Stimulated activated naive B cell treated with anti-CD40 and anti-IgM and Interleukin-4, amounts not matched to agents 10 μg/mL and 1 μg/mL and 100 μg/mL, for 72 hours (primary cell): ENCODE data around the gene ARAP3.

Experiments
- ATAC-seq, 2 donors: fragments of 150-1000 bp; cut with Tn5 transposase; replicated peaks; 2 replicates each; pipeline ENCODE4 v1.10.0; 2021; ENCODE audit warnings: moderate library complexity in 1 of 2
- DNase-seq: peaks from one replicate; pipeline ENCODE4 v3.0.0; 2021
- H3K27ac Mint-ChIP-seq: one replicate; pipeline ENCODE4 v1.8.0; 2022; ENCODE audit warnings: mild to moderate bottlenecking, mixed read lengths
- H3K27me3 Mint-ChIP-seq, 2 donors: one replicate each; pipeline ENCODE4 v1.8.0; 2022; ENCODE audit warnings: mixed read lengths in 2 of 2
- H3K36me3 Mint-ChIP-seq, 2 donors: one replicate each; pipeline ENCODE4 v1.8.0; 2022; ENCODE audit warnings: mixed read lengths in 2 of 2, mild to moderate bottlenecking in 1 of 2
- H3K4me1 Mint-ChIP-seq, 2 donors: one replicate each; pipeline ENCODE4 v1.8.0; 2022; ENCODE audit warnings: mixed read lengths in 2 of 2, mild to moderate bottlenecking in 1 of 2
- H3K4me3 Mint-ChIP-seq, 2 donors: one replicate each; pipeline ENCODE4 v1.8.0; 2022; ENCODE audit warnings: mild to moderate bottlenecking in 2 of 2, mixed read lengths in 2 of 2, moderate library complexity in 1 of 2
- H3K9me3 Mint-ChIP-seq, 2 donors: one replicate each; pipeline ENCODE4 v1.8.0; 2022; ENCODE audit warnings: mixed read lengths in 2 of 2, mild to moderate bottlenecking in 1 of 2

The ARAP3 gene

GRCh38 chr5:141692533-141692888 lies 10.5 kb upstream of the ARAP3 start:
- H3K4me1 Mint-ChIP-seq = peaks cover 7 to 10% of the 10 kb centered on the region in 2 donors
- no peaks in the 10 kb centered on the region for H3K9me3 Mint-ChIP-seq
- no peak overlapping the region for H3K27ac Mint-ChIP-seq
- H3K36me3 Mint-ChIP-seq = no peaks in the 10 kb centered on the region
- ATAC-seq (peak; percentile 2 to 13), DNase-seq (no peak)
- peaks cover 71 to 81% of the 10 kb centered on the region in 2 donors for H3K27me3 Mint-ChIP-seq
- peak overlapping the region; percentile 30 to 83 for H3K4me3 Mint-ChIP-seq

- H3K9me3 Mint-ChIP-seq = no peaks in the 10 kb centered on the region
Measured at GRCh38 chr5:141691867-141692532, 10.0 kb upstream of the ARAP3 start.

DNA sequence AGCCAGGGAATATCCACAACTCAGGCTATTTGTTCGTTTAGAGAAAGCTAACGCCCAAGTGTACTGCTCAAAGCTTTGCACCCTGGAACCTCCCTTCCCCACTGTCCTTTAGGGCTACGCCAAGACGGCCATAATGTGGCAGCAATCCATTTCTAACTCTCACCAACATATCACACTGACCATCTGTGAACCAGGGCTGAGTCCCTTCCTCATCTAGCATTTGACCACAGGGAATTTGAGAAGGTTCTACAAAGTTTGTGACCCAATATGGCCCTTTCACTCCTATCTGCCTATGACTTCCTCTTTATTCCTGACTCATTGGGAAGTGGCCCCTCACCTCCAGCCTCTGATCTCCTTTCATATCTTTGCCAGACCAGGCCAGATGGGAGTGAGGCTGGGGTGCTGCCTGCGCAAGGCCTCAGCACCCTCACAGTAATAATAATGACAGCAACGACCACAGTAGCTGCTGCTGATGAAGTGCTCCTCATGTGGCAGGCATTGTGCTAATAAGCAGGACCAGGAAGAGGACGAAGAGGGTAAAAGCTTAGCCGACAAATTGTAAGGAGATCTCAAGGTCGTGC lies 9.3 kb upstream of the ARAP3 start:
- H3K27me3 Mint-ChIP-seq = peaks cover 60 to 70% of the 10 kb centered on the region in 2 donors
- no peak overlapping the region for H3K4me3 Mint-ChIP-seq
- H3K27ac Mint-ChIP-seq = no peak overlapping the region
- H3K9me3 Mint-ChIP-seq = no peaks in the 10 kb centered on the region
- no peaks in the 10 kb centered on the region for H3K36me3 Mint-ChIP-seq
- H3K4me1 Mint-ChIP-seq = peaks cover 7 to 10% of the 10 kb centered on the region in 2 donors
- ATAC-seq (no peak), DNase-seq (no peak)

More at GRCh38 chr5:141691867-141692532, 10.0 kb upstream of the ARAP3 start:
- Mint-ChIP-seq H3K4me3 (peak overlapping the region; percentile 30 to 83), H3K4me1 (peaks cover 7 to 10% of the 10 kb centered on the region in 2 donors), H3K27ac (no peak overlapping the region), H3K27me3 (peaks cover 66 to 76% of the 10 kb centered on the region in 2 donors), H3K36me3 (no peaks in the 10 kb centered on the region)
- ATAC-seq (peak; percentile 93 to 94), DNase-seq (peak; percentile 78)

GRCh38 chr5:141686648-141687416 lies 4.8 kb upstream of the ARAP3 start:
- no peak for ATAC-seq
- no peaks in the 10 kb centered on the region for H3K9me3 Mint-ChIP-seq
- H3K4me1 Mint-ChIP-seq = peaks cover 6 to 7% of the 10 kb centered on the region in 2 donors
- DNase-seq = no peak
- H3K4me3 Mint-ChIP-seq = no peak overlapping the region
- H3K27me3 Mint-ChIP-seq = peaks cover 28% of the 10 kb centered on the region in 2 donors
- no peak overlapping the region for H3K27ac Mint-ChIP-seq
- no peaks in the 10 kb centered on the region for H3K36me3 Mint-ChIP-seq

GRCh38 chr5:141685591-141685990 lies 3.6 kb upstream of the ARAP3 start:
- no peak overlapping the region for H3K27ac Mint-ChIP-seq
- peaks cover 26 to 29% of the 10 kb centered on the region in 2 donors for H3K27me3 Mint-ChIP-seq
- DNase-seq = no peak
- no peaks in the 10 kb centered on the region for H3K36me3 Mint-ChIP-seq
- H3K9me3 Mint-ChIP-seq = no peaks in the 10 kb centered on the region
- no peak for ATAC-seq
- no peak overlapping the region for H3K4me3 Mint-ChIP-seq
- H3K4me1 Mint-ChIP-seq = peaks cover 11 to 13% of the 10 kb centered on the region in 2 donors

DNA sequence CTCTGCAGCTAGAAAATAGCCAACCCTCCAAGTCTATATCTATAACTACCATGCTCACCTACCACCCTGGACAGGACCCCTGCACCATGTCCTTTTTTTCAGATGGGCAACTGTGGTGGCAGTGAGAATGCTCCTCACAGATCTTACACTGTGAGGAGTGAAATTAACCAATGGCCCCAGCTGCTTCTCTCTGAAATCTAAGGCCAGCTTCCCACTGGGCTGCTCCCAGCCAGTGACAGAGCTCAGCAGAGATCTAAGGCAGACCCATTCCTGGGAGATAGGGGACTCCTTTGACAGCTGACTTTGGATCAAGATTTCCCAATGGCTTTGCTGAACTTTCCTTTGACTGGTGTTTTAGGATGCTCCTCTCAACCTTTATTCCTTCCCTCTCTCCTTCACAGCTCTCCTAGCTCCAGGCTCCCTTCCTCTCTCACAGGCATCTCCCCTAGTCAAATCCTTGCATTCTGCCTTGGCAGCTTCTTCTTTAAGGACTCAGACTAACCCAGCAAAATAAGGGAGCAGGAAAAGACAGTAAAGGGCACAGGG lies 1.6 kb upstream of the ARAP3 start:
- Mint-ChIP-seq H3K9me3 (no peaks in the 10 kb centered on the region), H3K27ac (no peak overlapping the region), H3K27me3 (peaks cover 15 to 27% of the 10 kb centered on the region in 2 donors), H3K4me1 (peaks cover 11 to 13% of the 10 kb centered on the region in 2 donors), H3K4me3 (no peak overlapping the region), H3K36me3 (no peaks in the 10 kb centered on the region)
- no peak for ATAC-seq
- DNase-seq = no peak

DNA sequence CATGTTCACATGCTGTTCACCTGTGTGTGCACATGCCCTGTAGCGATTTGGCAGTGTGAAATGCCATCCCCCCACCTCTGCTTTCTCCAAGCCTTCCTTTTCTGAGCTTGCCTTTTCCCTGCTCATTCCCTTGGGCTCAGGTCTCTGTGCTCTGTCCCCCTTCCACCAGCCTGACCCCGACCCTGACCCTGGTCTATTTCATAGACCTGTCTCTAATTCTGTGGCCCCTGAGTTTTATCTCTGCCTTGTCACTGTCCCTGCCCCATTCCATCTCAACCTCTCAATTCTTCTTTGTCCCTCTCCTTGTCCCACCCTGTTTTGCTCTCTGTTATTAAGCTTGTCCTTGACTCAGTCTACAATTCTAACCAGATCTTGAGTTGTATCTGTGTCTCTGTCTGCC lies 735 bp downstream of the ARAP3 start:
- peaks cover 11 to 13% of the 10 kb centered on the region in 2 donors for H3K4me1 Mint-ChIP-seq
- no peak overlapping the region for H3K27ac Mint-ChIP-seq
- peak overlapping the region in 1 of 2 donors; percentile 18 for H3K4me3 Mint-ChIP-seq
- no peak for ATAC-seq
- H3K9me3 Mint-ChIP-seq = no peaks in the 10 kb centered on the region
- H3K36me3 Mint-ChIP-seq = peaks cover 0 to 2% of the 10 kb centered on the region in 2 donors
- H3K27me3 Mint-ChIP-seq = peaks cover 9 to 32% of the 10 kb centered on the region in 2 donors
- no peak for DNase-seq

DNA sequence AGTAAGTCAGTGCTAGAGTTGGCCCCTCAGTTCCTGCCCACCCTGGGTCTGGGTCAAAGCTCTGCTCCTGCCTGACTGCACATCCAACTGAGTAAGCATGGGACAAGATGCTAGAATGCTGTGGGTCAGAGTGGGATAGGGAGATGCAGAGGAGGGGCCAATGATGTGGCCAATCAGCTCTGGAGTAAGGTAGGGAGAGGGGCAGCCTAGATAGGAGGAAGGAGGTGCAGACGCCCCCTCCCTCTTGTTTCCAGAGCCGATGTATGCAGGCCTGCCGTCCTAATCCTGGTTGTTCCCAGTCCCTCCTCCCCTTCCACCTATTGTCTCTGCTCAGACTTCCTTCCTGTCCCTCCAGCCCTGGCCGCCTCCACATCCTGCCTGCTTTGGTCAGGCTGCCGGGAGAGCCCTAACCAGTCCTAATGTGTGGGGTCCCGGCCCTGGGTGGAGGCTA lies 1.3 kb downstream of the ARAP3 start:
- DNase-seq = no peak
- Mint-ChIP-seq H3K9me3 (no peaks in the 10 kb centered on the region), H3K27me3 (peaks cover 9 to 32% of the 10 kb centered on the region in 2 donors), H3K36me3 (peaks cover 0 to 2% of the 10 kb centered on the region in 2 donors), H3K4me1 (peaks cover 11 to 13% of the 10 kb centered on the region in 2 donors), H3K27ac (no peak overlapping the region), H3K4me3 (peak overlapping the region in 1 of 2 donors; percentile 23)
- no peak for ATAC-seq

- ATAC-seq (no peak), DNase-seq (no peak)
- Mint-ChIP-seq H3K4me3 (no peak overlapping the region), H3K4me1 (peaks cover 11 to 13% of the 10 kb centered on the region in 2 donors), H3K9me3 (no peaks in the 10 kb centered on the region), H3K36me3 (peaks cover 0 to 2% of the 10 kb centered on the region in 2 donors), H3K27ac (no peak overlapping the region), H3K27me3 (peaks cover 9 to 32% of the 10 kb centered on the region in 2 donors)
Measured at GRCh38 chr5:141680178-141680577, 1.9 kb downstream of the ARAP3 start.

- Mint-ChIP-seq H3K27me3 (peaks cover 9 to 32% of the 10 kb centered on the region in 2 donors), H3K4me3 (no peak overlapping the region), H3K36me3 (peaks cover 0 to 2% of the 10 kb centered on the region in 2 donors), H3K9me3 (no peaks in the 10 kb centered on the region), H3K27ac (no peak overlapping the region), H3K4me1 (peaks cover 9 to 11% of the 10 kb centered on the region in 2 donors)
- ATAC-seq (no peak), DNase-seq (no peak)
Measured at GRCh38 chr5:141677415-141677814, 4.6 kb downstream of the ARAP3 start.

DNA sequence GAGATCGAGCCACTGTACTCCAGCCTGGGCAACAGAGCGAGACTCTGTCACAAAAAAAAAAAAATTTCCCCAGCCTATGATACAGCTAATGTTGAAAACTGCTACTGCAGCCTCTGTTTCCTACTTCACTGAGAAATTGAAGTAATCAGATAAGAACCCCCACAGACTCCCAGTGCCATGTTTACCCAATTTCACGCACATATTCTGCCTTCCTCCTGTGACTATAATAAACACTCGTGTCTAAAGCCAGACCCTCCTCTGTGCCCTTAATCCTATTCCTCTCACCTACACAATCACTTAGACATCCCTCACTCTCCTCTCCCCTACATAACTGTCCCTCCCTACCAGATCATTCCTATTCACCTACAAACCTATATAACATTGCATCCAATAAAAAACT lies 6.4 kb downstream of the ARAP3 start:
- no peak overlapping the region for H3K27ac Mint-ChIP-seq
- ATAC-seq = no peak
- no peaks in the 10 kb centered on the region for H3K9me3 Mint-ChIP-seq
- peaks cover 2 to 22% of the 10 kb centered on the region in 2 donors for H3K27me3 Mint-ChIP-seq
- no peak for DNase-seq
- peaks cover 0 to 2% of the 10 kb centered on the region in 2 donors for H3K36me3 Mint-ChIP-seq
- peaks cover 0 to 2% of the 10 kb centered on the region in 2 donors for H3K4me1 Mint-ChIP-seq
- no peak overlapping the region for H3K4me3 Mint-ChIP-seq

DNA sequence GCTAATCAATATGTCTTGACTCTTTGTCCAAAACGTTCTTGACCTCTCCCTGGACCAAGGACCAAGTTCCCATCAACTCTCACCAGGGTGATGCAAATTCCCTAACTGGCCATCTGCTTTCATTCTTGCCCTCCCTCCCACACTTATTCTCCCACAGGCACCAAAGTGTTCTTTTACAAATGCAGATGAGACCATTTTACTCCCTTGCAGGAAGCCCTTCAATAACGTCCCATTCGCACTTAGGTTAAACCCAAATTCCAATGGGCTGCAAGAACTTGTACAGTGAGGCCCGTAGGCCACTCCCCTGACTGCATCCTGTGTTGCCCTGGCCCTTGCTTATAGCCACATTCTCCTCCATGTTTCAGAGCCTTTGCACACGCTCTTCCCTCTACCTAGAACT lies 7.3 kb downstream of the ARAP3 start:
- no peak overlapping the region for H3K4me3 Mint-ChIP-seq
- H3K36me3 Mint-ChIP-seq = peaks cover 0 to 2% of the 10 kb centered on the region in 2 donors
- ATAC-seq (no peak), DNase-seq (no peak)
- H3K4me1 Mint-ChIP-seq = peaks cover 0 to 2% of the 10 kb centered on the region in 2 donors
- H3K9me3 Mint-ChIP-seq = no peaks in the 10 kb centered on the region
- H3K27me3 Mint-ChIP-seq = peaks cover 5 to 15% of the 10 kb centered on the region in 2 donors
- H3K27ac Mint-ChIP-seq = no peak overlapping the region

DNA sequence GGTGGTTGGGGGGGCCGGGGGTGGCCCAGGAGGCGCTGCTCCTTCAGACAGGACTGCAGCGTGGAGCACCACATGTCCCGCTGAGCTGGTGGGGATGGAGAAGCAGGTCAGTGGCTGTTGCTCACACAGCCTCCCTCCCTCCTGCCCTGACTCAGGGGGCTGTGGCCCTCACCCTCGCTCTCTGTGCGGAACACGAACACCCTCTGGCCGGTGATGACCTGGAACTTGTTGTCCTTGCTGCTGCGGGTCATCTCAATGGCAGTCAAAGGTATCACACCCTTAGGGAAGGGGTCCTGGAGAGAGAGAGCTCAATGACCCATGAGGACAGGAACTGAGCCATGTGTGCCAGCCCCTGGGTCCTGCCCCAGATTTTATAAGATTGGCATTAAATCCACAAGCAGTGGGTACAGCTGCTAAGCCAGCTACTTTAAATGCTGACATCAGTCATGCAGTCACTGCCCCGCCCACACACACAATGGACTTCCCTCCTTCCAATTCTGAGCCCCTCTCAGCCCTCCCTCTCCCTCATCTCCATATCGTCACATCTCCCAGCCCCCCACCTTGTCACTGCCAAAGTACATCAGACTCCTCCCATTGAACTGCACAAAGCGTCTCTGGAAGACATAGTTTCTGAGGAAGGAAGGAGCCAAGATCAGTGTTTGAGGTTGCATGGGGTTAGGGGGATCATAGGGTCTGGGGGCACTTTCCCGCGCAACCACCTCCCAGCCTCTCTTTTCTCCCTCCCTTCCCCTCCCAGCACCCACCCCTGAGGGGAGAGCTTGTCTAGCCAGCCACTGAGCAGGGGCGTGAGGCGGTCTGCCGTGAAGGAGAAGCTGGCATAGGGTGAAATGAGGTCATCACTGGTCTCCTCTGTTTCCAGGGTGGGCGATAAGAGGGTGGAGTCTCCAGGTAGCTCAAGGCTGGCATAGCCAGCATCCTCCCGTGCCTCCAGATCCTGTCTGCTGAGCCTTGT lies 8.9 kb downstream of the ARAP3 start:
- H3K27me3 Mint-ChIP-seq = peaks cover 8 to 12% of the 10 kb centered on the region in 2 donors
- ATAC-seq (no peak), DNase-seq (no peak)
- H3K4me3 Mint-ChIP-seq = no peak overlapping the region
- H3K36me3 Mint-ChIP-seq = no peaks in the 10 kb centered on the region
- no peaks in the 10 kb centered on the region for H3K9me3 Mint-ChIP-seq
- peaks cover 0 to 2% of the 10 kb centered on the region in 2 donors for H3K4me1 Mint-ChIP-seq
- no peak overlapping the region for H3K27ac Mint-ChIP-seq
